ENCODE measurements around the gene ARSB.

The ARSB gene

DNA sequence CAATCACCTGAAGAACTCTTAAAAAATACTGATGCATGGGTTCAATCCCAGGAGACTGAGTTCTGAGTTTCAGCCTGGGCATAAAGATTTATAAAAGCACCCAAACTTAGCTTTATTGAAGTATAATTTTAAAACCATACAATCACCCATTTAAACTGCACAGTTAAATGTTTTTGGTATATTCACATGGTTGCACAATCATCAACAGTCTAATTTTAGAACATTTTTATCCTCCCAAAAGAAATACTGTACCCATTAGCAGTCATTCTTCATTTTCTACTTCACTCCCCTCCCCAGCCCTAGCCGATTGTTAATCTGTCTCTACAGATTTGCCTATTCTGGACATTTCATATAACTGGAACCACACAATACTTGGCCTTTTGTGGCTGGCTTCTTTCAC lies 141.7 kb downstream of the ARSB start:
- no peak for DNase-seq (ENCODE audit: low read depth in 2 of 2, low spot score in 1 of 2)

DNA sequence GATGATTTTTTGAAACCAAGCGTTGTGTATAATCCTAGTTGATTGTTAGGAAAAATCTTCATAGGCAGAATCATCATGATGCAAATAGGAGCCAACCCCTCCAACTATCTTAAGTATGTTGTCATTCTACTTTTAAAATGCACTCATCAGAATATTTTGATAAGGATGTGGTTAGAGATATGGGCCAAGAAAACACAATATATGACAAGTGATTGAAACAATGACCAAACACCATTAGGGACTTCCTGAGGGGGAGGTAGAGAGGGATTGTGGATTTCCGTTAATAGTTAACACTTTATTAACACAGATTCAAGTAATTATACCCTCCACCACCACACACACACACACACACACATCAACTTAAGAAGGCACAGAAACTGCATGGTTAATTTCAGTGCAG lies 143.3 kb downstream of the ARSB start:
- no peak for DNase-seq (ENCODE audit: low read depth in 2 of 2, low spot score in 1 of 2)

DNA sequence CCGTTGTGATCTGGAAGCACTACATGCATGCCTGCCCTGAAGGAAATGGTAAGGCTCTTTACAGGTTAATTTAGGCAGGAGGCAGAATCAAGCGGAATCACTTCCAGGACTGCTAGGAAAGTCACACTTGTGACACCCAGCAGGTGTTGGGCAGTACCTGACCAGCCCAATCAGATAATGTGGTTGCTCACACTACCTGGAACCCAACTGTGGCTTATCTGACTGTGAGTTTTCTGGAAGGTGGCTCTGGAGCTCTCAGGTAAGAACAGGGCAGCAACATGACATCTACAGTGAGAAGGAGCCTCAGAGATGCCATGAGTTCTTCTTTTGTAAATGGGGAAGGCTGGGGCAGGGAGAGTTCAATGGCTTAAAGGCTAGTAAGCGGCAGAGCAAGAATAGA lies 146.4 kb downstream of the ARSB start:
- DNase-seq (ENCODE audit: low read depth in 2 of 2, low spot score in 1 of 2) = no peak

DNA sequence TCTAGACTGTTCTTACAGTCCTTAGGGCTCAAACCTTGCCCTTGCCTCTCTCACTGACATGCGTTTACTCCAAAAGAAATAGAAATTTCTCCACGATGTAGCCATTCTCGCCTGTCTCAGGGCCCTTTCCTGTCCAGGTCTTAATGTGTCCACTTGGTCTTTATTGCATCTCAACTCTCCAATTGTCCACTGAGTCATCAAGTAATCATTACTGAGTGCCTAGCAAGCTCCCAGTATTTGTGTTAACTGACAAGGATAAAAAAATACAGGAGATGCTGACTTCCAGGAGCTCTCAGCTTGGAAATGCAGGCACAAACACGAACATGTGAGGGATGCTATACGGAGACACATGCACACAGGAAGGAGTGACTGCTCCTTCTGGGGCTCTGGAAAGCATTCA lies 147.3 kb downstream of the ARSB start:
- no peak for DNase-seq (ENCODE audit: low read depth in 2 of 2, low spot score in 1 of 2)

DNA sequence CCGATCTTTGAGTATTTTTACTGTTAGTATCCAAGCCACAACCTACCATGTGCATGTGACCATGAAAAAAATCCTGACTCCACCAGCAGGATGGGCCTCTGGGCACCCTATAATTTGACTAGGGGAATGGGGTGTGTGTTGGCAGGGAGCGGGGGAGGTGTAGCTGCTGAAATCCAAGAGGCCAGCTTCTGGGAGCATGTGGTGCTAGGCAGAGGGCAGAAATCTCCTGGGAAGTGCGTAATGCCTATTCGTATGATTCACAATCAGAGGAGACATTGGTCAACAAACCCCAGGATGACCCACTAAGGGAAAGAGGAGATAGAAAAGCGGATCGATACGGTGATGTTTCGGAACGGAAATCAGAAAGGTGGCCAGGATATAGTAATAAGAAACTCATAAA lies 149.9 kb downstream of the ARSB start:
- no peak for DNase-seq (ENCODE audit: low read depth in 2 of 2, low spot score in 1 of 2)

DNA sequence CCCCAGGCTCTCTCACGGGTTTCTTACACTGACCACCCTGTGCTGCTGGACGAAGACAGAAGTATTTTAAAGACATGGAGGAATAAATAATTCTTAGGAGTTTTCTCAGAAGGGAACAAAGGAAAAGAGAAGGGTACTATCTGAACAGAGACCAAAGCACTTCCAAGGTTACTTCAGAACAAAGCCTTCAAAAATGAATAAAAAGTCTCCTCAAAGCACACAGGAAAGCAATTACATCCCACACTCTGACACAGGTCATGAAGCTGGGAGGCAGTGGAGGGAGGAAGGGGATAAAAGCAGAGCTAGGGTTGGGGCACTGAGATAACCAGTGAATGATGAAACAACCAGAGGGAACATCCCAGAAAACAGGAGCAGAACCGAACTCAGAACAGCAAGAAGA lies 151.8 kb downstream of the ARSB start:
- no peak for DNase-seq (ENCODE audit: low read depth in 2 of 2, low spot score in 1 of 2)

DNA sequence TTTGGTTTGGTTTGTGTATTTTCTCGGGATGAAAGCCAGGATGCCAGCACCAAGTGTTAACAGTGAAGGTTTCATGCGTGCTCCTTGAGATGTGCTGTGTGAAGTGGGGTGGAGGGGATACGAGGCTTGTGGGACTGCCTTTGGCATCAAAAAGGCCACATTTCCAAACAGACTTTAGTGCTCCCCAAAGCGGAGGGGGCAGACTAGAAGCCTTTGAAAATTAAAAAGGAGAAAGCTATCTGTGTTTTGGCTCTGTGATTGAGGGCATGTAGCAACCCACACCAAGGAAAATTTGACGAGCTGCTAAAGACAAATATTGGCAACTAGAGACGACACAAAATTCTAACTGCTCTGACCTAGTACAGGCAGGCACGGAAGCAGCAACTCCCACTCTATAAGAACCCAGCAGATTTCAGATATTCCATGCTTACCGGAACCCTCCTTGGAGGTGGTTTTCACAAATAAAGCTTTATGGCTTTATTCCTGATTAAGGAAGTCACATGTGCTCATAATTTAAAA lies 154.5 kb downstream of the ARSB start:
- no peak for DNase-seq (ENCODE audit: low read depth in 2 of 2, low spot score in 1 of 2)

DNA sequence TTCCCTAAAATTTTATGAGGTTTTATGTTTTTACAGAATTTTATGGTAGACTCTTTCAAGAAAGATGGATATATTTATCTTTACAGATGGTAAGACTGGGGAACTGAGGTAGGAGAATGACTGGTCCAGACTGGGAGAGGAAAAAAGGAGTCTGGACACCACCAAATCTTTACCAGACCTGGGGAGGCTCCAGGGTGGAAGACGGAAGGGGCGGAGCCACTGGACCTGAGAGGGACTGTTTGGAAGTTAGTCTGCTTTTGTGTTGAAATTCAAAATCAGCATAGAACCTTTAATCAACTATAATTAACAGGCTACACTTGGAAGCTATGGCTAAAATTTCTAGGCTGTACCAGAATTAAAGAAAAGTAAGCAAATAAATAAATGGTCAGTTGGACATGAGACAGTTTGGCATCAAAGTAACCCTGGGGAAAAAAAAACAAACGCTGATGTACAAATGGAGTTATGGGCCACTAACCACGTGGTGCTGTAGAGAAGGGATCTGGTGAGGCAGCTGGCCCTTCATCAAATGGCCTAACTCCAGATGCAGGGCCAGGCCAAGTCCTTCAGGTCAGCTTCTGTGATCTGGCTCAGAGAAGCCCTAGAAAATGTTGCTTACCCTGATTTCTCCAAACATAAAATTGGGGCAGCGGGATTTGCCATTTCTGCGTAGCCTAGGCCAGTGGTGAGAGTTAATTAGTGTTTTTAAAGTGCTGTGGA lies 155.1 kb downstream of the ARSB start:
- DNase-seq (ENCODE audit: low read depth in 2 of 2, low spot score in 1 of 2) = no peak

DNA sequence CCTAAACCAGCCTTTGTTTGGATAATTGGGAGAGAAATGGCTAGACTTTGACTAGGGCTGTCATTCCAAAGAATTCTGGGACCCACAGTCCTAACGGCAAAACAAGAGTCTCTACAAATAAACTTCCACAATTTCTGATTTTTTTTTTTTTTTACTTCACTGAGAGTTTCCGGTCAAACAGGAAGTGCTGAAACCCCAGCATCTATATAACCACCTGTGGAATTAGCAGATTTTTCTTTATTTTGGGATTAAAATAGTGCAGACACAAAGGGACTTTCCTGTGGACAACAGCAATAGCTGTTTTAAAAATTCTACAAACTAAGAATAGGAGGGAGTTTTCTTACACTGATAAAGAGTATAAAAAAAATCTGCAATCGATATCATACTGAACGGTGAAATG lies 157.4 kb downstream of the ARSB start:
- no peak for DNase-seq (ENCODE audit: low read depth in 2 of 2, low spot score in 1 of 2)

DNA sequence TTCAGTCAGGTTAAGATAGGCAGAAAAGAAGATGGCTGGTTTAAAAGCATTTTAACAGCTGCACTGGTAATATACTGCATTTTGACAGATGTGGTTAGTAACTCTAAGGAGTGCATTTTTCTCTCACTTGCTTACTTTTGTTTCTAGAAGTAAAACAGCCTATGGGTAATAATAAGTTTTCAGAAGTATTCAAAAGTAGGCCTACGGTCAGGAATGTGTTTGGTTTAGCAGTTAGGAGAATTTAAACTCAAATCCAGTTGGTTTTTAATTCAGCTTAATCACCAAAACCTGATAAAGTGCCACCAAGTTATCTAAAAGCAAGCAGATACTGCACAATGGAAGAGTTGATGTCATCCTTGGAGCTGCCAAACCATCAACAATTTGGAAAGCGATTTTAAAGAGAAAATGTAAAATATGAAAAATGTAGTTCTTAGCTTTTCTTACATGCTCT lies 160.3 kb downstream of the ARSB start:
- DNase-seq (ENCODE audit: low read depth in 2 of 2, low spot score in 1 of 2) = no peak

DNA sequence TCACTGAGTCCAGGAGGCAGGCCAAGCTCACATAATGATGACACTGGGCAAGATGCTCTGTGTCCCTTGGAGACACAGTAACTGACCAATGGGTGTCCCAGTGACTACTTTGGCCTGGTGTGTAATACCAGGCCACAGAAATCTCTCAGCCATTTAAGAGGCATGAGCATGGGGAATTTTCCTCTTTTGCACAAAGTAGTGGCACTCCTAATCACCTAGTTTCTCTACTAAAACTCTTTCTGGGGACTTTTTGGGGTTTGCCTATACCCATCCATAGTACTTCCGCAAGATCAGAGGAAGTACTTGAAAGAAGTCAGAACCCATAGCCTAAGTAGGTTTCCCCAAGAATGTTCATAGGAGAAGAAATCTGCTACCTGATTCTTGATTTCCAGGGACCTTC lies 161.9 kb downstream of the ARSB start:
- DNase-seq (ENCODE audit: low read depth in 2 of 2, low spot score in 1 of 2) = no peak

DNA sequence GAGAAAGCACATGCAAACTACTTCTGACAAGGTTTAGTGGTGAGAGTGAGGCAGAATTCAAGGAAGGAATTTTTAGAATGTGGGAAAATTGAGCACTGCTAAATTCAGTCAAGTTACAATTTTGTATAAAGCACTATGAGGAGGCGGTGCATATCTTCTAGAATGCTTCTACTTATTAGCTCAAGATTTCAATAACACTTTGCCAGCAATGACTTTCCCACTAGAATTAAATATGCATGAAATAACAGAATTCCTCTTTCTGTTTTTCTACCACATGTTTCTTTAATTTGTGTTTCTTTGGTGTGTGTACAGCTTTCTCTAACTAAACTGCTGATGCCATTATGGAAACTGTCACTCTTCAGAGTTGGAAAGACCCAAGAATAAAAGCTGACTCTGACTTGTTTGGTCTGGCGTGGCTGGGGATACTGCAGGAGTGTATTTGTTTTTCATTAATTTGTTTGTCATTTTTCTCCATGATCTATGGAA lies 163.5 kb downstream of the ARSB start:
- DNase-seq (ENCODE audit: low read depth in 2 of 2, low spot score in 1 of 2) = no peak

DNA sequence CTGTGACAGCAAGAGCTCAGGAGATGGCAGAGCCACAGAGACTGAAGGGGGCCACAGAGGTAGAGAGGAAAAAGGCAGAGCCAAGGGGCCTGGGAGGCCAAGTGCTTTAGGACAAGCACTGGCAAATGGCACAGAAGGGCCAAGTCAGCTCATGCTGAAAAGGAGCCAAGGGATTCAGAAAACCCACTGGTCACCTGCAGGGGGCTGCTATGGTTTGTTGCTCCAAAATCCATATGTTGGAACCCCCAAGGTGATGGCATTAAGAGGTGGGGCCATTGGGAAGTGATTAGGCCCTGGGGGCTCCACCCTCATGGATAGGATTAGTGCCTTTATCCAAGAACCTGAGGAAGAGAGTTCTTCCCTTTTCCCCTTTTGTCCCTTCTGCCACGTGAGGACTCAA lies 165.4 kb downstream of the ARSB start:
- no peak for DNase-seq (ENCODE audit: low read depth in 2 of 2, low spot score in 1 of 2)

DNA sequence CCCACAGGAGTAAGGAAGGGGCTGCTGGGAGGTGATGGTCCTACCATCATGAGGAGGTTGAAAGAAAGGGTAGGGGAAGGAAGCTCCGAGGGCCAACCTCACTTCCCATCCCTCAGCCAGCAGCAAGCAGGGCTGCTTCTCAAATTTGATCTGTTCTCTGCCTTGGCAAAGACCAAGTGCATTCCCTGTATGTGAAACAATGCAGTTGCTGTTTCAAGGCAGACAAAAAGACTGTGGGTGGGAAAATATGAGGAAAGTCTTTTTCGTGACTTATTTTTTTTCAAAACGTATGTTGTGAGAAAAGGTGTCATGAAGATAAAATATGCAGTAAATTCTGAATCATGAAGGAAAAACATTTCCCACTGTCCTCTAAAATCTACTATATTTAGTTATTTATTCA lies 165.9 kb downstream of the ARSB start:
- DNase-seq (ENCODE audit: low read depth in 2 of 2, low spot score in 1 of 2) = no peak

DNA sequence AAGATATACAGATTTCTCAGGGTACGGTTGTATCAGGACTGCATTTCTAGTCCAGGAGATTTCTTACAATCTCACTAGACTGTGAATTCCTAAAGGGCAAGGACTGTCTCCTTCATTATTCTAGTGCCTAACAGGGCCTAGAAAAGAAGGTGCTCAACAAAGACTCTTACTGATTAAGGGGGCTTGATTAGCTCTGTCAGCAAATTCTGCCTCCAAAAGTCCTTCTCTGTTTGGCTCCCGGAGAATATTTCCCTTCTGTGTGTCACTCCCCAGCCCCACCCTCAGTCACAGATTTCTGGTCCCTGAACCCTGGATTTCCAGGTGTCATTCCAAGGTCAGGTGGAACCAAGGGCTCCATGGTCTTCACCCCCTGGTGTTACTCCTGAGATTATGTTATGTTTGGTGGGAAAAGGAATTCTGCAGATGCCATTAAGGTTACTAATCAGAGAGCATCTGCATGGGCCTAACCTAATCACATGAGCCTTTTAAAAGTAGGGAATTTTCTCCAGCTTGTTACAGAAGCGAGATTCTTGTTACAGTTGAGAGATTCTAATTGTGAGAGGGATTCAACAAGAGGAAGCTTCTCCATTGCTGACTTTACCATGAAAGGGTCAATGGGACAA lies 168.9 kb downstream of the ARSB start:
- no peak for DNase-seq (ENCODE audit: low read depth in 2 of 2, low spot score in 1 of 2)

DNA sequence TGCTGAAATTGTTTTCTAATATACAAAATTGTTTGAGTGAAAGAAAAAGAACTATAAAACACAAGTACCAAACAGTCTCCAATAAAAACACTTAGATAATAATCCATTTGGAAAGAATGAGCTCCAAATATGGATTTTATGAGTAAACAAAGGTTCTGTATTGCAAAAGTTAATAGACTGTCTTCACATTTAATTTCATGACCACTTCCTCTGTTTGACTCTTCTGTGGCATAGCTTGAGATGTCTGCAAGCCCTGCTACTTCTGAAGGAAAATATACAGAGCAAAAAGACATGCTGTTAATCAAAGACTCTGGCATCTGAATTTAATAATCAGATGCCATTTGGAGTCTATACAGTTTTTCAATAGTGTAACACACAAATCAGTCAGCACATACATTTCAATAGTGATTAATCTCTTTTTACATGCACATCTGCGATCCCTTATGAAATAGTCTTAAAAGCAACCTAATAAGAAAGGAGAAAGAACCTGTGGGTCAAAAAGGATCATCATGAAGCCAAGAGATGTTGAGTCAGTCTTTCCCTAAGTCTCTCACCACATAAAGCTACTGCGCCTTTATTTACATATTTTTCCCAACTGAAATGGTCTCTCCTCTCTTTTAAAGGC lies 171.1 kb downstream of the ARSB start:
- DNase-seq (ENCODE audit: low read depth in 2 of 2, low spot score in 1 of 2) = no peak

DNA sequence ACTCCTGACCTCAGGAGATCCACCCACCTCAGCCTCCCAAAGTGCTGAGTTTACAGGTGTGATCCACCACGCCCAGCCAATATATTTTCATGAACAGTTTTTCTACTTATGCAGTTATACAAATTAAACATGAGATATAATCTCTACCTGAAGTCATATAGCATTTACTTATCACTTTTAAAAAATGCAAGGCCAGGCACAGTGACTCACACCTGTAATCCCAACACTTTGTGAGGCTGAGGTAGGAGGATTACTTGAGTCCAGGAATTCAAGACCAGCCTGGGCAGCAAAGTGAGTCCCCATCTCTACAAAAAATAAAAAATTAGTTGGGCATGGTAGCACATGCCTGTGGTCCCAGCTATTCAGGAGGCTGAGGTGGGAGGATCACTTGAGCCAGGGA lies 171.8 kb downstream of the ARSB start:
- no peak for DNase-seq (ENCODE audit: low read depth in 2 of 2, low spot score in 1 of 2)

DNA sequence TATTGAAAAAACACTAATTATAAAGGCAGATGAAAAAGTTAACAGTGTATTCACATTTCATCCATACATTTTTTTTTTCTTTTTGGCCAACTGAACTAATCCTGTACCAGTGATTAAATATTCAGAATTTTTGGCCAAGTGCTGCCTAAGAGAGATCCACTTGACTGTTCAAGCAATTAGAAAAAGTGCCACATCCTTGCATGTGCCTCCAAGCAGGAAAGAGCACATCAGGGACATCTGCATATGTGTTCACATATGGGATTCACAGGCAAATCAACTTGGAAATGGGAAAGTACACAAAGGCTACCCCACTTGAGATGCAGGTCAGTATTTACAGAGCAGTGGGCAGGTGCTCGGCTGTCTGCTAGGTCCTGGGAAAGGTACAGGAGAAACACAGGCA lies 173.2 kb downstream of the ARSB start:
- no peak for DNase-seq (ENCODE audit: low read depth in 2 of 2, low spot score in 1 of 2)

DNA sequence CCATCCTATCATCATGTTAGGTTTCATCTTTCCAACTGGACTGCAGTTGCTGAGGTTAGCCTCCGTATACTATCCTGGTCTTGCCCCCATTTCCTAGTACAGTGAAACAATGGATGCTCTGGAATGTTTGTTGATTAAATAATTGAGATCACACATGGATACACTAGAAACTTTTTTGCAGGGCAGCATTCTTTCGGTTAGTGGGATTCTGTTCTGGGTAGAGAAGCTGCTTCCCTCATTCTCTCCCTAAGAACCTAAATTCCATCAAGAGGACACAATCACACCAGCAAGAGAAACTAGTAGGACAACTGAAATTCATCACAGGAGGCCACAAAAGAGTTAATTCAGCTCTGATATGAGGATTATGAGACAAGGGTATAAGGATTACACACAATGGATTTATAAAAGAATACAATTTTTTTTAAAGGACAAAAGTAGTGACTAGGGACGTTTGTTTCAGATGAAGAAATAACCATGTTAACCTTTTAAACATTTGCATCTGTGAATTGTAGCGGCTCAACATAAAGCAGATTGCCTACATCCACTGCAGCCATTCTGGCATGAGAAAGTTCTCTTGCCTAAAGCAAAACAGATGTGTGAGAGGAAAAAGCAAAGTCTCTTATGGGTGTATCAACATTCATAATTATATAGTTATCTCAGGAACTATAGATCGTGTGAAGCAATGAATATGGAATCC lies 173.8 kb downstream of the ARSB start:
- no peak for DNase-seq (ENCODE audit: low read depth in 2 of 2, low spot score in 1 of 2)

DNA sequence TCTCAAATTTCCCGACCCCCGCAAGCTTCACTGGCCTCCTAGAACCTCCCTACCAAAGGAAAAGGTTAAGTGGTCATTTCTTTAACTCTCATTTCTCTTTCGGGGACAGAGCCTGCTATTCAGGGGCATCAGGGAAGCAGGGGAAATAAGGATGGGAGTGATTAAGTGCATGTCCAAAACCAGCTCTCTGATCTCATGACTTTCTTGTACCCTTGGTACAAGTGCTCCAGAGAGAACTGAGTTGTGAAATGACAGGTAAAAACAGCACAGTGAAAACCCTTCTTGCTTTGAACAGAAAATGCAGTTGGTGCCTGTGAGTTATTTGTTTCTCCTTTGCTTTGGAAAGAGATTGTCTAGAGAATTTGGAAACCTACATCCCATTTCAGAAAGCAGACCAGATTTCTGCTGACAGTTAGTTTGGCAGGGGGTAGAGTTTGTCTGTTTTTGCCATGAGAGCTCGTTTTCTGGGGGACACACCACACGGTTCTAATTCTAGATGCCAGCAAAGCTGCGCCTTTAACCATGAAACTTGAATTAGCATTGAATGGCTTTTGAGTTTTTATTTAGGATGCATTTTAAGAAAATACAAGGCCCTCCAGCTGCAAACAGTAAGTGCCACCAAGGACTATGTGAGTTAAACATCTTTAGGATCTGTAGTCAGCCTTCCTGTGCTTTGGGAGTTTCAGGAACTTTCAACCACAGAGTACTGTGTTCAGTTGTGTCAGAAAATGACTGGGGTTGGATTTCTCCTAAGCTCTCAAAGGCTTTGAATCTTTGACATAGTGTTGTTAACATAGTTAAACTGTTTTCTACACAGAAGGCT lies 174.8 kb downstream of the ARSB start:
- DNase-seq (ENCODE audit: low read depth in 2 of 2, low spot score in 1 of 2) = no peak

DNA sequence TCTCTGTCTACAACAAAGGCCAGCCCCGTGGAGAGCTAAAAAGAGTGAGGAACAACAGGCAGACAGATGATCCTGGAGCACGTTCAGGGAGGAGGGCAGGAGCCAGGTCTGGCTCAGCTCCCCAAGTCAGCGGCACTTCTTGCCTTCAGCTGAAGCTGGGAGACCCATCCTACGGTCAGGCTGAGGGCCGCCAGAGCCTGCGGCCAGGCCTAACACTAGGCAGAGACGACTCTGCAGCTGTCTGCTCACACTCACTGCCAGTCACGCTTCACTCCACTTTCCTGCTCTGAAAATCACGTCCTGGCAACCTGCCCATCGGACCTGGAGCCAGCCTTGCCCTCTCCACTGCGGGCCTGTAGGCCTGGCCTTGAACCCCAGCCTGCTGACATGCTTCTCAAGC lies 175.7 kb downstream of the ARSB start:
- no peak for DNase-seq (ENCODE audit: low read depth in 2 of 2, low spot score in 1 of 2)
